Spinal cord (tissue), 10 donors: ENCODE measurements around the gene CTSD. TPM values are rescaled to one million over a fixed set of nuclear protein-coding genes. Genes with fewer than 3 reads are reported as not detected.
A peak's percentile ranks its signal among the peaks of the same experiment; 100 is the strongest.

Experiments used
- DNase-seq, 6 donors: peaks; one replicate each; pipeline versions ENCODE4 v3.0.0 to v3.0.0-alpha.2; 2013 to 2015; ENCODE audit warnings: low spot score in 6 of 6, low read depth in 4 of 6
- H3K27ac ChIP-seq: one replicate; pipeline ENCODE4 v1.5.1; 2013; ENCODE audit warnings: low read depth, low read length, control low read depth
- H3K27me3 ChIP-seq: one replicate; pipeline ENCODE4 v1.6.1; 2013; ENCODE audit warnings: low read length; ENCODE audit not compliant: control insufficient read depth, insufficient read depth
- H3K36me3 ChIP-seq: one replicate; pipeline ENCODE4 v1.6.1; 2013; ENCODE audit warnings: low read length; ENCODE audit not compliant: control insufficient read depth, insufficient read depth
- H3K4me1 ChIP-seq: one replicate; pipeline ENCODE4 v1.6.1; 2013; ENCODE audit warnings: low read length; ENCODE audit not compliant: control insufficient read depth, insufficient read depth
- H3K4me3 ChIP-seq: one replicate; pipeline ENCODE4 v1.5.1; 2013; ENCODE audit warnings: low read depth, low read length, control low read depth
- H3K9me3 ChIP-seq: one replicate; pipeline ENCODE4 v1.6.1; 2013; ENCODE audit warnings: low read length; ENCODE audit not compliant: control insufficient read depth, insufficient read depth
- WGBS: methylation state at CpG from one replicate; pipeline ENCODE4 v1.1.5; 2013; ENCODE audit warnings: missing lambda C conversion rate; ENCODE audit not compliant: insufficient coverage; 5-methylcytosine and 5-hydroxymethylcytosine counted together
- polyA plus RNA-seq, 2 donors: library from polyadenylated mRNA; unstranded; fragments of 120-200 nt; gene quantifications; one replicate each; pipeline ENCODE4 v1.2.1, GENCODE V29; 2013; ENCODE audit not compliant: insufficient read length in 2 of 2
- total RNA-seq, 2 donors: library from RNA; depleted of rRNA in 1 of 2; stranded (reverse); fragments of 120-200 nt in 1 of 2; fragments of >200 nt in 1 of 2; gene quantifications; one replicate each; pipeline versions ENCODE4 v1.2.3 to v1.2.4, GENCODE V29; 2013 to 2014
- donor health status: healthy.

Gene CTSD
- total and polyA plus RNA-seq, 4 donors: 160 to 241 (median 195) TPM

GRCh38 chr11:1751999-1752906, 11.5 kb downstream of the CTSD start:
- H3K36me3 ChIP-seq: peaks cover 72% of the 10 kb centered on the region
- H3K27me3 ChIP-seq: peaks cover 7% of the 10 kb centered on the region
- DNase-seq: no peak
- peaks cover 54% of the 10 kb centered on the region for H3K4me1 ChIP-seq
- H3K4me3 ChIP-seq: no peak overlapping the region
- WGBS: 64% methylated on average over 24 of the region's 24 CpGs
- H3K27ac ChIP-seq: no peak overlapping the region
- H3K9me3 ChIP-seq: no peaks in the 10 kb centered on the region

- Histone ChIP-seq H3K36me3 (peaks cover 71% of the 10 kb centered on the region), H3K4me1 (peaks cover 56% of the 10 kb centered on the region), H3K4me3 (no peak overlapping the region), H3K27me3 (peaks cover 7% of the 10 kb centered on the region), H3K27ac (no peak overlapping the region), H3K9me3 (no peaks in the 10 kb centered on the region)
- DNase-seq: no peak
- WGBS: 52% methylated on average over 4 of the region's 5 CpGs
Observed at GRCh38 chr11:1751531-1751921, 12.2 kb downstream of the CTSD start.

GRCh38 chr11:1750840-1751530, 12.7 kb downstream of the CTSD start:
- no peaks in the 10 kb centered on the region for H3K9me3 ChIP-seq
- H3K36me3 ChIP-seq: peaks cover 68% of the 10 kb centered on the region
- H3K4me1 ChIP-seq: peaks cover 60% of the 10 kb centered on the region
- DNase-seq: no peak
- H3K4me3 ChIP-seq: no peak overlapping the region
- H3K27ac ChIP-seq: no peak overlapping the region
- H3K27me3 ChIP-seq: peaks cover 7% of the 10 kb centered on the region
- WGBS: 72% methylated on average over 14 of the region's 14 CpGs

- 38% methylated on average over 5 of the region's 6 CpGs for WGBS
- Histone ChIP-seq H3K9me3 (no peaks in the 10 kb centered on the region), H3K36me3 (peaks cover 63% of the 10 kb centered on the region), H3K4me1 (peaks cover 60% of the 10 kb centered on the region), H3K27me3 (peaks cover 7% of the 10 kb centered on the region), H3K27ac (no peak within 1 kb of the TSS), H3K4me3 (peak within 1 kb of the TSS; percentile 21)
- no peak for DNase-seq
Observed at GRCh38 chr11:1750481-1750839, 13.3 kb downstream of the CTSD start, which contains the start of gene IFITM10. IFITM10 (minus strand) TSS chr11:1750595; CDS start chr11:1750442, 153 bp downstream.

- no peak for DNase-seq
- H3K4me3 ChIP-seq: peak overlapping the region; percentile 21
- H3K36me3 ChIP-seq: peaks cover 59% of the 10 kb centered on the region
- peaks cover 7% of the 10 kb centered on the region for H3K27me3 ChIP-seq
- H3K27ac ChIP-seq: no peak overlapping the region
- H3K9me3 ChIP-seq: no peaks in the 10 kb centered on the region
- 30% methylated on average over 23 of the region's 25 CpGs for WGBS
- H3K4me1 ChIP-seq: peaks cover 68% of the 10 kb centered on the region
Observed at GRCh38 chr11:1749395-1750351, 14.1 kb downstream of the CTSD start.

- peaks cover 76% of the 10 kb centered on the region for H3K4me1 ChIP-seq
- DNase-seq: peak in 2 of 6 donors; percentile 38 to 49
- peak overlapping the region; percentile 21 for H3K4me3 ChIP-seq
- H3K9me3 ChIP-seq: no peaks in the 10 kb centered on the region
- WGBS: 1% methylated on average over 84 of the region's 84 CpGs
- peaks cover 51% of the 10 kb centered on the region for H3K36me3 ChIP-seq
- H3K27ac ChIP-seq: no peak overlapping the region
- peaks cover 7% of the 10 kb centered on the region for H3K27me3 ChIP-seq
Observed at GRCh38 chr11:1748636-1749394, 14.9 kb downstream of the CTSD start.

- Histone ChIP-seq H3K9me3 (no peaks in the 10 kb centered on the region), H3K4me3 (peak overlapping the region; percentile 19), H3K4me1 (peaks cover 76% of the 10 kb centered on the region), H3K27ac (no peak overlapping the region), H3K36me3 (peaks cover 42% of the 10 kb centered on the region), H3K27me3 (peaks cover 7% of the 10 kb centered on the region)
- peak in 2 of 6 donors; percentile 57 to 73 for DNase-seq
- WGBS: 30% methylated on average over 69 of the region's 72 CpGs
Observed at GRCh38 chr11:1747753-1748635, 15.7 kb downstream of the CTSD start.
